Measurements from ENCODE around the gene EPHA8. TPM values are rescaled to one million over a fixed set of nuclear protein-coding genes. Genes with fewer than 3 reads are reported as not detected.

EPHA8 gene
- total RNA-seq, 1 donor from 2014 or later, result not detected

- Mint-ChIP-seq H3K4me3 (no peak overlapping the region), H3K4me1 (peaks cover 6% of the 10 kb centered on the region), H3K27ac (no peak overlapping the region), H3K9me3 (no peaks in the 10 kb centered on the region), H3K27me3 (ENCODE audit: low read depth) (peaks cover 14% of the 10 kb centered on the region), H3K36me3 (no peaks in the 10 kb centered on the region)
- no peak for DNase-seq (ENCODE audit: low spot score in 2 of 2, unreplicated experiment in 2 of 2)
- no peak for TF ChIP-seq CTCF (IDR thresholded peaks at IDR 0.05; ENCODE audit: unreplicated experiment)
These were observed 73.6 kb downstream of the EPHA8 start for GRCh38 chr1:22636927-22637326.

DNA sequence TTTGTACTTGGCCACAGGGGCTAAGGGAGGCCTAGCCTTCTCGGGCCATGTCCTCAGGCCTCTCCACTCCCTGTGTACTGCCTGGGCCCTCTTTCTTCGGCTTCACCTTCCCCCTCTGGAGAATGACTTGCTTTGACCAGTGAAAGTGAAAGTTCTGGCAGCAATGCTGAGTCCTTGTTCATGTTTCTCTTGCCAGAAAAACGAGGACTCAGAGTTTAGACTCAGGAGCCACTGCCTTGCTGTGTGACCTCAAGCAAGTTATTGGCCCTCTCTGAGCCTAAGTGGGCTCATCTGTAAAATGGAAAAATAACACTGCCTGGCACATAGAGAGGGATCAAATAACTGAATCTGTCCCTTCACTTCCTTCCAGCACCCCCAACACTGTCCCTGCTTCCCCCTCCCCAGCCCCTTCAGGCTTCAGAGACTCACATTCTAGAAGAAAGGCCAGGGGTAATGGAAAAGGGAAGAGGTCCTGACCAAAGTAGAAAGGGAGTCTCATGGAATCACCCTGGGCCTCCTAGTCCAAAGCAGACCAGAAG is 74.7 kb downstream of the EPHA8 start:
- peaks cover 13% of the 10 kb centered on the region for H3K27me3 Mint-ChIP-seq (ENCODE audit: low read depth)
- DNase-seq (ENCODE audit: low spot score in 2 of 2, unreplicated experiment in 2 of 2), result no peak
- no peak overlapping the region for H3K4me3 Mint-ChIP-seq
- no peaks in the 10 kb centered on the region for H3K36me3 Mint-ChIP-seq
- no peak overlapping the region for H3K27ac Mint-ChIP-seq
- no peak for TF ChIP-seq CTCF (IDR thresholded peaks at IDR 0.05; ENCODE audit: unreplicated experiment)
- H3K4me1 Mint-ChIP-seq, result peaks cover 6% of the 10 kb centered on the region
- H3K9me3 Mint-ChIP-seq, result no peaks in the 10 kb centered on the region

DNA sequence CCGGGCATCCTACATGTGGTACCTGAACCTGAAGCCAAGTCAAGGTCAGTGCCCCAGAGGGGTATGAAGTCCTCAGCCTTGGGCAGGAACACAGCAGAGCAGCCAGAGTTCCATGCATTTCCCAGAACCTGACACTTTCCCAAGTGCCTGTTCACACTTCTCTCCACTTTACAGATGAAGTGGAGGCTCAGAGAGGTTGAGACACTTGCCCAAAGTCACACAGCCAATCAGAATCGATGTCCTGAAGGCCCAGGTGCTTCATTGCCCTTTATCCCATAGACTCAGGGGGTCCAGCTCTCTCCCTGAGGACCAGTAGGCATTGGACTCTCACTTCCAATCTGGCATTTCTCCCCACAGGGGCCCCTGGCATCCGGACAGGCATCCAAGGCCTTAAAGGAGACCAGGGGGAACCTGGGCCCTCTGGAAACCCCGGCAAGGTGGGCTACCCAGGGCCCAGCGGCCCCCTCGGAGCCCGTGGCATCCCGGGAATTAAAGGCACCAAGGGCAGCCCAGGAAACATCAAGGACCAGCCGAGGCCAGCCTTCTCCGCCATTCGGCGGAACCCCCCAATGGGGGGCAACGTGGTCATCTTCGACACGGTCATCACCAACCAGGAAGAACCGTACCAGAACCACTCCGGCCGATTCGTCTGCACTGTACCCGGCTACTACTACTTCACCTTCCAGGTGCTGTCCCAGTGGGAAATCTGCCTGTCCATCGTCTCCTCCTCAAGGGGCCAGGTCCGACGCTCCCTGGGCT is 75.4 kb downstream of the EPHA8 start:
- H3K36me3 Mint-ChIP-seq, result no peaks in the 10 kb centered on the region
- no peak for DNase-seq (ENCODE audit: low spot score in 2 of 2, unreplicated experiment in 2 of 2)
- no peak overlapping the region for H3K4me3 Mint-ChIP-seq
- peaks cover 6% of the 10 kb centered on the region for H3K4me1 Mint-ChIP-seq
- no peak for TF ChIP-seq CTCF (IDR thresholded peaks at IDR 0.05; ENCODE audit: unreplicated experiment)
- peaks cover 10% of the 10 kb centered on the region for H3K27me3 Mint-ChIP-seq (ENCODE audit: low read depth)
- H3K9me3 Mint-ChIP-seq, result no peaks in the 10 kb centered on the region
- no peak overlapping the region for H3K27ac Mint-ChIP-seq

GRCh38 chr1:22639286-22639685 is 76.0 kb downstream of the EPHA8 start:
- Mint-ChIP-seq H3K36me3 (no peaks in the 10 kb centered on the region), H3K4me3 (no peak overlapping the region), H3K4me1 (peaks cover 6% of the 10 kb centered on the region), H3K27me3 (ENCODE audit: low read depth) (peaks cover 7% of the 10 kb centered on the region), H3K9me3 (no peaks in the 10 kb centered on the region), H3K27ac (no peak overlapping the region)
- DNase-seq (ENCODE audit: low spot score in 2 of 2, unreplicated experiment in 2 of 2), result no peak
- TF ChIP-seq CTCF (IDR thresholded peaks at IDR 0.05; ENCODE audit: unreplicated experiment), result no peak

DNA sequence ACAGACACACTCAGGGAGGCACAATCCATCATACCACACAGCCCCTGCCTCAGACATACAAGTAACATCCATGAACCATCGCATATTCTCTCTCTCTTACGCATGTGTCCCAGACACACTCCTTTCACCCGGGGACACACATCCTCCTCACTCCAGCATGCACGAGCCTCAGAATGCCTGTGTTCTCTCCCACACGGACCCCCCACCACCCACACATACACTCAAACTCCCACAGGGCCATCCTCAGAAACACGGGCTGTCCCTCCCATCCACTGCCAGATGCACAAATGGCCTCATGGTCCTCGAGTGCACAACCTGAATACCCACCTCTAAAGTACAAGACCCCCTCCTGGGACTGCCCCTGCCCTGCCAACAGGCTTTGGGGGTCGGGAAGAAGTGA is 78.0 kb downstream of the EPHA8 start:
- no peak for TF ChIP-seq CTCF (IDR thresholded peaks at IDR 0.05; ENCODE audit: unreplicated experiment)
- DNase-seq (ENCODE audit: low spot score in 2 of 2, unreplicated experiment in 2 of 2), result no peak
- peaks cover 6% of the 10 kb centered on the region for H3K4me1 Mint-ChIP-seq
- no peaks in the 10 kb centered on the region for H3K9me3 Mint-ChIP-seq
- no peaks in the 10 kb centered on the region for H3K36me3 Mint-ChIP-seq
- H3K27me3 Mint-ChIP-seq (ENCODE audit: low read depth), result peaks cover 7% of the 10 kb centered on the region
- no peak overlapping the region for H3K27ac Mint-ChIP-seq
- no peak overlapping the region for H3K4me3 Mint-ChIP-seq
